HG03108 (cell line): Measurements from ENCODE around the gene HDAC2.
"Not testable (repeated sequence)": the region's sequence is repeated elsewhere in the genome, so short reads cannot be mapped to it uniquely, and the experiment has no call there.

ENCODE experiments used
- ATAC-seq: cut with Tn5 transposase; IDR thresholded peaks from one replicate; pipeline ENCODE4 v1.9.1; 2021; ENCODE audit warnings: moderate library complexity; ENCODE audit not compliant: unreplicated experiment

Gene HDAC2

DNA sequence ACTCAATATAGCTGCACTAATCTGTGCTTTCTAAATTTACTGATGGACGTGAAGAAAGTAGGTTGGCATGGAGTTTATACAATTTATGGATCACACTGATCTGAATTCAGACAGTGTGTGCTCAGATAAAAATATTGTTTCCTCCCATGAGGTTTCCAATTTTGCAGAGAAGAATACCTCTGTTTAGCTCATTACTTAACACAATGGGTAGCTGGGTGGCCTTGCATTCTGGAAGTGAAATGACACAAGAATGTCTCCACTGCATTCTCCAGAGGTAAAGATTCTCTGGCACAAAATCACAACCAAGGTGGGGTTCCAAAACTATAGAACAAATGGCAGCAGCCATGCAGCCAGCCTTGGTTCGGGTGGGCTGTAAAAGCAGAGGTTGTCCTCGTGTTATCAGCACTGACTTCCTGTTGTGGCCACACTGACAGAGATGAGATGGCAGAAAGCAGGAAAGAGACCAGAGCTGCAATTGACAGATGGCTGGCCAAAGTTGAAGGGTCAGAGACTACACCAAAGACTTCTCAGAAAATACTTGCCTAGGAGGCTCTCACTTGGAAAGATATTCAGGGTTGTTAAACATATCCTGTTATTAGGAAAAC is 50.2 kb downstream of the HDAC2 start:
- peak; percentile 93 for ATAC-seq

DNA sequence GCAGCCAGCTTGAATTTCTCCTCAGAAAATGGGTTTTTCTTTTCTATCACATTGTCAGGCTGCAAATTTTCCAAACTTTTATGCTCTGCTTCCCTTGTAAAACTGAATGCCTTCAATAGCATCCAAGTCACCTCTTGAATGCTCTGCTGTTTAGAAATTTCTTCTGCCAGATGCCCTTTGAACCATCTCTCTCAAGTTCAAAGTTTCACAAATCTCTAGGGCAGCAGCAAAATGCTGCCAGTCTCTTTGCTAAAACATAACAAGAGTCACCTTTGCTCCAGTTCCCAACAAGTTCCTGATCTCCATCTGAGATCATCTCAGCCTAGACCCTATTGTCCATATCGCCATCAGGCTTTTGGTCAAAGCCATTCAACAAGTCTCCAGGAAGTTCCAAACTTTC is 60.7 kb downstream of the HDAC2 start:
- ATAC-seq: not testable (repeated sequence)

DNA sequence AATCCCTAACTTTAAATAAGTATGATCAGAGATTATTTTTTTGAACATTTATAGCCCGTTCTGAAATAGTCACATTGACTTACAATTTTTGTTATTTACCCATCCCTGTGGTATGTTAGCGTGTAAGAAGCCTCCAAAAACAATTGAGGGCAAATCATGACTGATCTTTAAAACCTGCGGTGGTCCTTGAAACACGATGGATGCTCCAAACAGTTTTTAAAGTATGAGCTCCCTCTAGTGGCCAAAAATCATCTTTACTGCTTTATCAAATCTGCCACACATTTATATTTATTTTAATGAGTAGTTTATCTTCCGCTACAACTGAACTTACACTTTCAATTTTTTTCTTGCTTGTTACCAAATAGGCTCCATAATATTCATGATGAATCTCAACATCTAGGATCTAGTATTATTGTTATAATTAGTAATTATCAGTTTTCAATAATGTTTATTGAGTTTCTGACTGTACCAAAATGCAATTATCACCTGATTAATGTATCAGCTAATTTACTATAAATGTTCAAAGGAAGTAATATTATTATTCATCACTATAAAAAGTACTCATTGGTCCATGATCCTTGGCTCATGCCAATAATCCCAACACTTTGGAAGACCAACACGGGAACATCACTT is 61.6 kb downstream of the HDAC2 start:
- no peak for ATAC-seq

DNA sequence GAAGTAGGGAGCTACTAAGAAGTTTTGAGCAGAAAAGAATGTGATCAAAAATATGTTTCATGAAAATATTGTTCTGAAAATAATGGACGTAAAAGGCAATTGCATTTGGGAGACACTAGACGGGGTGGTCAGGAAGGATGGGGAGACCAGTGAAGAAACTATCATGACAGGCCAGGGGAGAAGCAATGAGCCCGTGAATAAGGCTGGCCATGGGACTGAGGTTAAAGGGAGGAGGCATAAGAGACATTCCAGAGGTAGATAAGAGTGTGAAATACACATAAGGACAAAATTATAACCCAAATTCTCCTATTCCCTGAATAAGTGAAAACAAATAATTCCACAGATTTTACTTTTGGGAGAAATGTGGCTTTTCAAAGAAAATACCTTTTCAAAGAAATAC is 62.1 kb downstream of the HDAC2 start:
- ATAC-seq: no peak

DNA sequence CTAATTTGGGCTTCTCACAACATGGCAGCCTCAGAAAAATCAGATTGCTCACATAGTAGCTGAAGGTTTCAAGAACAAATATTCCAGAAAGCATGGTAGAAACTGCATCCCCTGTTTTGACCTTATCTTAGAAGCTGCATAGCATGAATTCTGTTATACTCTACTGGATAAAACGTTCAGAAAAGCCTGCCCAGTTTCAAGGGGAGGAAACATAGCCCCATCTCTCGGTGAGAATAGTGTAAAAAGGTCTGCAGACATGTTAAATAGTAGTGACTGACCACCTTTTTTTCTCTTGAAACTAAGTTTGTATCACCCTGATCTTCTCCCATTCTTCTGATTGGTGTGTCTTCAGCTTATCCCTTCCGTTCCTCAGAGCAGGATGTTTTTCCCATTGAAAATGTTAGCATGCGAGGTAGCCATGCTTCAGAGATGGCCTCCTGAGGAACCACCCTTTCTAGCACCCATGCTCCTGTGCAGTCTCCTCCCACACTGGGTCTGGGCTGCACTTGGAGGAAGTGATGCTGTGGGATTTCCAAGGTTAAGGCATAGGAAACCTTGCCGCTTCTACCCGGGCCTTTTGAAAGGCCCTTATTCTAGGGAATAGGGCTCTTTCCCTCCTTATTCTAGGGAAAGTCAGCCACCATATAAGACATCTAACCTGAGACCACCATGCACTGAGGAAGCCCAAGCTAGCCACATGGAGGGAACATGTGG is 63.7 kb downstream of the HDAC2 start:
- no peak for ATAC-seq

DNA sequence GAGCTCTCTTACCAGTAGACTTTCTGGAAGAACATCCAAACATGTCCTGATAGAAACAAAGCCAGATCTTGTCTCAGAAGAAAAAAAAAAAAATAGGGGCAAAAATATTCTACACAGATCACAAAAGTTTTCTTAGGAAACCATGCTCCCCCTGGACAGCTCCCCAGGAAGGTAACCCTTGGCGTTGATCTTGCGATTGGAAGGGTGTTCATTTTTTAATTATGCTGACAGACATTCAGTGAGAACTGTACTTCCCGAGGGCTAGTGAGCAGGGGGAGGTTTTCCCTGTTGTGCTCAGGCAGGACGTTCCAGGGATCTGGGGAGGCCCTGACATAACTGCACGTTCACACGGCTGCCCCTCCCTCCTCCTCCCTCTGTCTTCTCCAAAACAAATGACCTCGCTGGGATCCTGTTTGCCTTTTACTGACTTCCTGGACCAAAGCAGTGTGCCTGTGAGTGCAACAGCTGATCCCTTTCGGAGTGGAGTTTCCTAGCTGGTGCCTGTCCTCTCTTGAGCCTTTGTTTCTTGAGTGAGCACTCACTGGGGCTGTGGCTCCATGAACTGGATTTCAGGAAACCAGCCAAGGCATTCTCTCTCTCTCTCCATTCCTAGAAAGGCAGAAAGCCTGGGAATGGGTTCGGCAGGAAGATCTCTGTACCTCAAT is 67.2 kb downstream of the HDAC2 start:
- ATAC-seq: no peak

DNA sequence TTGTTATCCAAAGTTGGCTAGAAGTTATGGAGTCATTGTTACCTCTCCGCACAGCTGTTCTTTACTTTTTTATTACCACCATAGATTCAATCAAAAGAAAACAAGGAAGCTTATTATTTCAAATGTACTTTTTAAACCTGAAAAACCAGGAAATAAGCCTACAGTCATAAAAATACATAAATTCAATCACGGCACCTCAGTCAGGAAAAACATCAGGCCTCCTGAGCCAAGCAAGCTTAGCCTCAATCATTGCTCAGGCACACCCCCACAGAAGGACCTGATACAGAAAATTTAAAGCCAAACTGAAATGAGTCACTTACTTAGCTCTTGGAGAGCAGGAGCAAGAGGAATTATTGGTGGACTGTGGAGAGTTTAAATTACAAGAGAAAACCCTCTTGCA is 69.5 kb downstream of the HDAC2 start:
- no peak for ATAC-seq

DNA sequence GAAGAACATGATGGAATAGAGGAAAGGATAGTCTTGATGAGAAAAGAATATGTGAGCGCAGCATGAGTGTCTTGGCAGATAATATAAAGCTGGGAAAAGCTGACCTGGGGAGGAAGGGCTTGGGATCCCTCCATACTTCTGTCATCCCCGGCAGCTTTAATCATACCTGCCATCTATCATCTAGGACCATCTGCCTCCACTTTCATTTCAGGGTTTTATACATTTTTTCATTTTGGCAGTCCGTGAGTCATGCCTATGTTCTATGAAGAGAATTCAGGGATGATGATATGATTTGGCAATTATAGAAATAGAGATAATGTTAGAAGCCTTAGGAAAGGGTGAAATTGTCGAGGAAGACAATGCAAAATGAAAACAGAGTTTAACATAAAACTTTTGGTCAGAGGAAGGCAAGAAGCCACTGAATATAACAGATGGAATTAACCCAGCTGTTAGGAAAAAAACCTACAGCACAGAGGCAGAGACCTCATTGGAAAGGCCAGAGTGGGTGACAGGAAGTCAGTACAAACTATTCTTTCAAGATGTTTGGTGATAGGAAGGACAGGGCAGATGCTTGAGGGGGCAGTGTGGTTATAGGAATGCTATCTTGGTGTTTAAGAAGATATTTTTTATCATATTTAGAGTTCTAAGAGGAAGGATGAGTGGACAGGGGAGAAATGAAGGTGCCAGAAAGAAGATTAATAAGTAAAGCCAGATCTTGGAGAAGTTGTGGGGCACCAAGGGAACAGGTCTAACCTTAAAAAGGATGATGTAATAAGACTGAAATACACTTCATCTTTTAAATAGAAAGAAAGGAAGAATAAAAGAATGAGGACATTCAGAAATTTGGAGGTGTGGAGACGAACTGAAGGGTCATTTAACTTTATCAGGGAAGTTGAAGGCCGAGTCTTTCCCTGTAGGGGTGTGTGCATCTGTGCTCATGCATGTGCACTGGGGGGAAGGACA is 76.0 kb downstream of the HDAC2 start:
- ATAC-seq: no peak

DNA sequence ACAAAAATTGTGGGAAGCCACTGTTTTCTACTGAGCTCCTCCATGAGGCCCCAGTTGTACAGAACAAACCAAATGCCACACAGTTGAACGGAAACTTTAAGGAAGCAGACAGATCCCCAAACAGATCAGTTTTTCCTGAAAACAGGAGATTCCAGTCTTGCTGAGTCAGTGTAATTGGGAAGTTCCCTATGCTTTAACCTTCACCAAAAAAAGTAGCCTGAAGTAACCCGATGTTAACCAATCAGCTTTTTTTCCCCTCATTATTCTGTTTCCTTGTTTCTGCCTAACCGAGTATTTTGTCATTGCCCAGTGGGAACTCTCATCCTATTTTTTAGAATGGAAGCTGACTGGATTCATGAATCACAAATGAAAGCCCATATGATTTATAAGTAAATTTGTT is 77.1 kb downstream of the HDAC2 start:
- no peak for ATAC-seq

DNA sequence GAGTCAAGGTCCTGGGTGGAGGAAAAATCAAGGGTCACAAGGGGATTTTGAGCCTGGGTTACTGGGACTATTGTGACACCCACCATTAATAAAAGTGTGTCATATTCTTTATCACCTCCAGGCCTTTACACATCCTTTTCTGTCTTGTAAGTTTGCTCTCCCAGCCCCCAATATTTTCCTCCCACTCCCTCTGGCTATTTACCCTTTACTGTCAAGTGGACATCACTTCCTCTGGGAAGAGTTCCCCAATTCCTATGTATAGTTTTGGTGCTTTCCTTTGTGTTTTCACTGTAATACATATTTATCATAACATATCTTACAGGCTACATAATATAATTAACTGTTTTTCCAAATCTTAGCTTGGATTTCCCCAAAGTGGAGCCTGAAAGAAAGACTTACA is 77.5 kb downstream of the HDAC2 start:
- ATAC-seq: no peak

DNA sequence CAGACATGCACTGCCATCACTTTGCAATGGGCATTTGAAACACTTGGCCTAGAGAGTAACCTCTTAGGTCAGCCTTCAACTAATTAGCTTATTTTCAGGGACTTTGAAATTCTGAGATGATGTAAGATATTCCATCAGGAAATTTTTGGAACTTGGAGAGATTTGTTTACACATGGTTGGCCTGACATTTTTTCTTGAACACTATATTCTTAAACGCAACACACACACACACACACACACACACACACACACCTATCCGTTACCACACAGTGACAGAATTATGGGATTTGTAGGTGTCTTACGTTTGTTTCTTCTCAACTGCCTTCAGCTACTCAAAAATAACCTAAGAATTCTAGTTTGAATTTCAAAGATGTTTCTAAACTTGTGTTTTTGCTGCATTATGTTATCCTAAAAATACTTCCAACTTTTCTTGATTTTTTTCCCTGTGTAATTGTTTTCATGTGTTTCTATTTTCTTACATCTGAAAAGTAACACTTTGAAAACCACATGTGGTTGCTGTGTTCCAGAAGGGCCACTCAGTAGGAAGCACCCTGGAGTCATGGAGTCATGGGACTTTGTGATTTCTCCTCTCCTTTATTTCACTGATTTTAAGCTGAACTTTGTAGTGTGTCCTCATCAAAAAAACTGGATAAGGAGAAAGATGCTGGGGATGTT is 81.9 kb downstream of the HDAC2 start:
- ATAC-seq: no peak

DNA sequence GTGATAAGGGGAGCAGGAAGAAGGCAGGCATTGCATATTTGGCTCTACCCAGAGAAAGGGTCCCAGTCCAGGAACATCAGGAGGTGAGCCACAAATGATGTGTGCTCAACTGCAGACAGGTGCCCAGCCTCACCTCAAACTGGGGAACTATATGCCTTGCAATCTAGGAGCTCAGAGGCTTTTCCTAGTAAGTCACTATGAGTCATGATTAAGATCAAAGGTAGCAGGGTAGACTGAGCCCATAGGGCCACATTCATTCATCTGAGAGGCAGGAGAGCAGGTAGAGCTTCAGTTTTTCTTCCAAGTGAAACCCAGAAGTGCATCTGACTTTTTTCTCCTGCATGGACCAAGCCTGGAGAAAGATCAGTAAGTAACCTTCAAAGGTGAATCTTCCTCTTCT is 82.5 kb downstream of the HDAC2 start:
- ATAC-seq: no peak

DNA sequence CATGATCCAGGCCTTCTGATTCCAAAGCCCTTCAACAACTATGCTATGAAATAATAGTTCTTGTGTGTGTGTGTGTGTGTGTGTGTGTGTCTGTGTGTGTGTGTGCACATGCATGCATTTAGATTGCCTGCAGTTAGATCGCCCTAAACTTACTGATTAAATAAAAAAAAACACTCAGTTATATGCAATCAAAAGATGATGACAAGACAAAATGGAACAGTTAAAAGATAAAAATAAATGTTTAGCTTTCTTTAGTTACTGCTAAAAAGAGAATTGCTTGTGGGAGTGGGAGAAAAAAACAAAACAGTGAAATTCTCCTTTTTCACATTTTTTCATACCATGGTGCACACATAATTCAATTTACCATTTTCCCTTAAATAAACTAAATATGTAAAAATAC is 84.4 kb downstream of the HDAC2 start:
- ATAC-seq: no peak

DNA sequence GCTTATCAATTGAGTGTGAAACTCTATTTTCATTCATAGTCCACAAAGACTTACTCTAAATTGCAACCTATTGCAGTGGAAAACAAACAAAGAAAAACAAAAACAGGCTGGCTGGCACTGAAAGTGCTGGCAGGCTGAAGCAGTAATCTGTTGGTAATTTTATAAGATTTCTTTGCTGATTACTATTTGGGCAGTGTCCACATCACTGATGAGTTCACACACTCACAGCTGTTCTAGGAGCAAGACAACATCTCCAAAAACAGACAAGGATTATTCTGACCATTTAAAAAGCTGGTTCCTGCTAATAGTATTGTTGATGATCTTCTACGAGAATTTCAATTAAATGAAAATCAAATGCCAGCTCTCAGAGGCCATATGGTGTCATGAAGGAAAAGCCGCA is 86.9 kb downstream of the HDAC2 start:
- ATAC-seq: no peak
